ENCODE data around the gene APOA4.
"Not testable (repeated sequence)": the region's sequence is repeated elsewhere in the genome, so short reads cannot be mapped to it uniquely, and the experiment has no call there.

Gene APOA4

DNA sequence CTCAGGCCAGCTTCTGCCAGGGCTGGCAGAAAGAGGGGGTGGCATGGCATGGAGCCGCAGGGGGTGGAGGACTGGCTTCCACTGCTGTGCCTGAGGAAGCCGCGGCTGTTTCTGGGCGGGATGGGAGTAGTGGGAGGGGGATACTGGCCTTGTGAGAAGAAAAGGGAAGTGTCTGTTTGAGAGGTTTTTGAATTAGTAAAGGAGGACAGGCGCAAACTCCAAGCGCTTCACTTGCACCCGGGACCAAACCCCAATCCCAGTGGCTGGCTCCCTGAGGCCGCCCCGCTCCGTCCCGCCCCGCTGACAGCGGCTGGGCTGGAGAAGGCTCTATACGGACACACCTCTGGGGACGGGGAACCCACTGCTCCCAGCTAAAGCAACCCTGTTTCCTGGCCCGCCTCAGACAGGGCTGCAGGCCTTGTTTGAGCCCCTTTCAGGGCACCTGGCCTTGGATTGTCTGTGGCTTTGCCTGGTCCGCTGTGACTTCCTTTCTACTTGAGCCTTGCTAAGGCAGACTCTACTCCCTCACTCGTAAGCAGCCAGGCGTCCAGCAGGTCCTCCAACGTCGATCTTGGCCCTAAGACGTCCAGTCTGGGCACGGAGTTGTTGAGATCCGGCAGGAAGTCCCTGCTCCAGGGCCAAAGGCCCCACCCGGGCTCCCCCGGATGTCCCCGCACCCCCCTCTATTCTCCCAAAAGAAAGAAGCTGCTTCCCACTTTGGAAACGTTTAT, 12.1 kb upstream of the APOA4 start:
- TF ChIP-seq, protein P1, sequence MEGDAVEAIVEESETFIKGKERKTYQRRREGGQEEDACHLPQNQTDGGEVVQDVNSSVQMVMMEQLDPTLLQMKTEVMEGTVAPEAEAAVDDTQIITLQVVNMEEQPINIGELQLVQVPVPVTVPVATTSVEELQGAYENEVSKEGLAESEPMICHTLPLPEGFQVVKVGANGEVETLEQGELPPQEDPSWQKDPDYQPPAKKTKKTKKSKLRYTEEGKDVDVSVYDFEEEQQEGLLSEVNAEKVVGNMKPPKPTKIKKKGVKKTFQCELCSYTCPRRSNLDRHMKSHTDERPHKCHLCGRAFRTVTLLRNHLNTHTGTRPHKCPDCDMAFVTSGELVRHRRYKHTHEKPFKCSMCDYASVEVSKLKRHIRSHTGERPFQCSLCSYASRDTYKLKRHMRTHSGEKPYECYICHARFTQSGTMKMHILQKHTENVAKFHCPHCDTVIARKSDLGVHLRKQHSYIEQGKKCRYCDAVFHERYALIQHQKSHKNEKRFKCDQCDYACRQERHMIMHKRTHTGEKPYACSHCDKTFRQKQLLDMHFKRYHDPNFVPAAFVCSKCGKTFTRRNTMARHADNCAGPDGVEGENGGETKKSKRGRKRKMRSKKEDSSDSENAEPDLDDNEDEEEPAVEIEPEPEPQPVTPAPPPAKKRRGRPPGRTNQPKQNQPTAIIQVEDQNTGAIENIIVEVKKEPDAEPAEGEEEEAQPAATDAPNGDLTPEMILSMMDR (IDR thresholded peaks at IDR 0.05; ENCODE audit: low read depth, low read length) = no peak

DNA sequence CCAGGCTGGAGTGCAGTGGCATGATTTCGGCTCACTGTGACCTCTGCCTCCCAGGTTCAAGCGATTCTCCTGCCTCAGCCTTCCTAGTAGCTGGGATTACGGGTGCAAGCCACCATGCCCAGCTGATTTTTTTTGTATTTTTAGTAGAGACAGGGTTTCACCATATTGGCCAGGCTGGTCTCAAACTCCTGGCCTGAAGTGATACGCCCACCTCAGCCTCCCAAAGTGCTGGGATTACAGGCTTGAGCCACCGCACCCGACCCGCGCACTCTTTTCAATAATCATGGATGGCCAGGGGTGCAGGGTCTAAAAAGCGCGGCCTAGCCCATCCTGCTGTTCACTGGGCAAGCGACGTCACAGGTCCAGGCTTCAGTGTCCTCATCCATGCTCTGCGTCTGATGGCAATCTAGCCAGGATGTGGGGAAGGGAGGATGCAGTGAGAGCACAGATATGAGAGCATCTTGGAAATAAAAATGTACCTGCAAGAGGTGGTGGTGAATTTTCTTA, 11.5 kb upstream of the APOA4 start:
- H3K4me3 ChIP-seq (ENCODE audit: low read depth, low read length) = not testable (repeated sequence)

More for the DNA sequence above, 12.1 kb upstream of the APOA4 start:
- peak overlapping the region; percentile 41 for H3K4me3 ChIP-seq (ENCODE audit: low read depth, low read length)

DNA sequence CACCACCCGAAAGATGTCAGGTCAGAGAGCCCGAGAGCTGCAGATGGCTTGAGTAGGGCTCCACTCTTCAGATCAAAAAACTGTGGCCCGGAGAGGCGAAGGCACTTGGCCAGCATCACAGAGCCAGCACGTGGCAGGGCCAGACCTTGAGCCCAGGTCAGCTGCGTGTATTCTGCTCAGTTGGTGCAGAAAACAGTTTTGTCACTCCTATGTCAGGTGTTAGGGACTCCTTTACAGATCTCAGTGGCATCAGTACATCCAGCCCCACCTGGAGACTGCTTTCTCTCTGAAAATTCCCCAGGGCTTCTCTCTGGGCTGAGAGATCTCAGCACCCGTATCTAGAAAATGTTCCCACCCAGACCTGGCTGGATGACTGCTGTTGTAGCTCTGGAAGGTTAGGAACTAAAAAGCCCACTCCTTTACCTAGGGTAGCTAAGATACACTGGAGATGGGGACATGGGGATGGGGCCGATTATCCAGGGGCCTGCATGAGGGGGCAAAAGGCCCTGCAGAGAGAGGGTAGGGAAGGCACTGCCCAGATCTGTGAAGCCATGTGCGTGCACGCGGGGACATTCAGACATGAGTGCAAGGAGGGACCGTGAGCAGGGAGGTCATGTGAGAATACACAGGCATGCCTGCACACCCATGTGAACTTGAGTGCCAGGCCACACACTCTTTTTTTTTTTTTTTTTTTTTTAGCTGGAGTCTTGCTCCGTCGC, 10.9 kb upstream of the APOA4 start:
- TF ChIP-seq, protein P1 (IDR thresholded peaks at IDR 0.05; ENCODE audit: low read depth, low read length) = no peak

DNA sequence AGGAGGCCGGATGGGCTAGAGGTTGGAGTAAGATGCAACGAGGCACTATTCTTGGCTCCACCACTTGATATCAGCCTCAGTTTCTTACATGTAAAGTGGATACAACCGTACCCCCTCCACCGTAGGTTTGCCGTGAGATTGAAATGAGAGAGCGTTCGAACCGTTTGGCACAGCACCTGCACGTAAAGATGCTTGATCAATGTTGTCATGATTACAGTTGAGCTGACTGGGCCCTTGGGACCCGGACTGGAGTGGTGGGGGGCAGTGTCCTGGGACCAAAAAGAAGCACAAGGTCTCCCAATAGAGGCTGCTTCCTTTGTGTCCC, 10.3 kb upstream of the APOA4 start:
- TF ChIP-seq, protein P1 (IDR thresholded peaks at IDR 0.05; ENCODE audit: low read depth, low read length) = no peak
- H3K4me3 ChIP-seq (ENCODE audit: low read depth, low read length) = no peak overlapping the region

More for the DNA sequence above, 10.9 kb upstream of the APOA4 start:
- H3K4me3 ChIP-seq (ENCODE audit: low read depth, low read length) = no peak overlapping the region

DNA sequence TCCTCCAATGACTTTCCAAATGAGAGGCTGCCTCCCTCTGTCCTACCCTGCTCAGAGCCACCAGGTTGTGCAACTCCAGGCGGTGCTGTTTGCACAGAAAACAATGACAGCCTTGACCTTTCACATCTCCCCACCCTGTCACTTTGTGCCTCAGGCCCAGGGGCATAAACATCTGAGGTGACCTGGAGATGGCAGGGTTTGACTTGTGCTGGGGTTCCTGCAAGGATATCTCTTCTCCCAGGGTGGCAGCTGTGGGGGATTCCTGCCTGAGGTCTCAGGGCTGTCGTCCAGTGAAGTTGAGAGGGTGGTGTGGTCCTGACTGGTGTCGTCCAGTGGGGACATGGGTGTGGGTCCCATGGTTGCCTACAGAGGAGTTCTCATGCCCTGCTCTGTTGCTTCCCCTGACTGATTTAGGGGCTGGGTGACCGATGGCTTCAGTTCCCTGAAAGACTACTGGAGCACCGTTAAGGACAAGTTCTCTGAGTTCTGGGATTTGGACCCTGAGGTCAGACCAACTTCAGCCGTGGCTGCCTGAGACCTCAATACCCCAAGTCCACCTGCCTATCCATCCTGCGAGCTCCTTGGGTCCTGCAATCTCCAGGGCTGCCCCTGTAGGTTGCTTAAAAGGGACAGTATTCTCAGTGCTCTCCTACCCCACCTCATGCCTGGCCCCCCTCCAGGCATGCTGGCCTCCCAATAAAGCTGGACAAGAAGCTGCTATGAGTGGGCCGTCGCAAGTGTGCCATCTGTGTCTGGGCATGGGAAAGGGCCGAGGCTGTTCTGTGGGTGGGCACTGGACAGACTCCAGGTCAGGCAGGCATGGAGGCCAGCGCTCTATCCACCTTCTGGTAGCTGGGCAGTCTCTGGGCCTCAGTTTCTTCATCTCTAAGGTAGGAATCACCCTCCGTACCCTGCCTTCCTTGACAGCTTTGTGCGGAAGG, 9.5 kb upstream of the APOA4 start:
- H3K4me3 ChIP-seq (ENCODE audit: low read depth, low read length) = no peak overlapping the region
- TF ChIP-seq, protein P1 (IDR thresholded peaks at IDR 0.05; ENCODE audit: low read depth, low read length) = no peak

DNA sequence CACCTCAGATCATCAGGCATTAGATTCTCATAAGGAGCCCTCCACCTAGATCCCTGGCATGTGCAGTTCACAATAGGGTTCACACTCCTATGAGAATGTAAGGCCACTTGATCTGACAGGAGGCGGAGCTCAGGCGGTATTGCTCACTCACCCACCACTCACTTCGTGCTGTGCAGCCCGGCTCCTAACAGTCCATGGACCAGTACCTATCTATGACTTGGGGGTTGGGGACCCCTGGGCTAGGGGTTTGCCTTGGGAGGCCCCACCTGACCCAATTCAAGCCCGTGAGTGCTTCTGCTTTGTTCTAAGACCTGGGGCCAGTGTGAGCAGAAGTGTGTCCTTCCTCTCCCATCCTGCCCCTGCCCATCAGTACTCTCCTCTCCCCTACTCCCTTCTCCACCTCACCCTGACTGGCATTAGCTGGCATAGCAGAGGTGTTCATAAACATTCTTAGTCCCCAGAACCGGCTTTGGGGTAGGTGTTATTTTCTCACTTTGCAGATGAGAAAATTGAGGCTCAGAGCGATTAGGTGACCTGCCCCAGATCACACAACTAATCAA, 8.8 kb upstream of the APOA4 start:
- TF ChIP-seq, protein P1 (IDR thresholded peaks at IDR 0.05; ENCODE audit: low read depth, low read length) = no peak
- no peak overlapping the region for H3K4me3 ChIP-seq (ENCODE audit: low read depth, low read length)
